Stimulated activated naive CD8-positive, alpha-beta T cell treated with anti-CD3 and anti-CD28 coated beads, Interleukin-15, amount 100 ng/mL, for 72 hours (primary cell): ENCODE data around the gene RARB.

Experiments used
- ATAC-seq: fragments of 150-1000 bp; cut with Tn5 transposase; 2 replicates; pipeline ENCODE4 v1.10.0; 2021; ENCODE audit warnings: mild to moderate bottlenecking, moderate library complexity
- DNase-seq, 2 donors: peaks; one replicate each; pipeline ENCODE4 v3.0.0; 2021 to 2022
- H3K27ac Mint-ChIP-seq, 2 donors: one replicate each; pipeline ENCODE4 v1.8.0; 2022; ENCODE audit warnings: mild to moderate bottlenecking in 2 of 2, mixed read lengths in 2 of 2, moderate library complexity in 2 of 2
- H3K27me3 Mint-ChIP-seq: one replicate; pipeline ENCODE4 v1.8.0; 2022; ENCODE audit warnings: mixed read lengths
- H3K4me1 Mint-ChIP-seq: one replicate; pipeline ENCODE4 v1.8.0; 2022; ENCODE audit warnings: mild to moderate bottlenecking, mixed read lengths
- H3K4me3 Mint-ChIP-seq, 2 donors: one replicate each; pipeline ENCODE4 v1.8.0; 2022; ENCODE audit warnings: mild to moderate bottlenecking in 2 of 2, mixed read lengths in 2 of 2, moderate library complexity in 1 of 2
- H3K9me3 Mint-ChIP-seq, 2 donors: one replicate each; pipeline ENCODE4 v1.8.0; 2022; ENCODE audit warnings: mixed read lengths in 2 of 2

Gene RARB

GRCh38 chr3:25552251-25552650, 124.2 kb downstream of the RARB start:
- H3K4me1 Mint-ChIP-seq = no peaks in the 10 kb centered on the region
- H3K27ac Mint-ChIP-seq = no peak overlapping the region
- peaks cover 0 to 7% of the 10 kb centered on the region in 2 donors for H3K9me3 Mint-ChIP-seq
- H3K27me3 Mint-ChIP-seq = no peaks in the 10 kb centered on the region
- no peak overlapping the region for H3K4me3 Mint-ChIP-seq
- ATAC-seq = no peak
- DNase-seq = no peak

- H3K4me3 Mint-ChIP-seq = no peak overlapping the region
- peaks cover 0 to 7% of the 10 kb centered on the region in 2 donors for H3K9me3 Mint-ChIP-seq
- ATAC-seq = no peak
- H3K27ac Mint-ChIP-seq = no peak overlapping the region
- H3K4me1 Mint-ChIP-seq = no peaks in the 10 kb centered on the region
- no peaks in the 10 kb centered on the region for H3K27me3 Mint-ChIP-seq
- no peak for DNase-seq
Measured at GRCh38 chr3:25554376-25554775, 126.3 kb downstream of the RARB start.

GRCh38 chr3:25555695-25556437, 127.8 kb downstream of the RARB start:
- DNase-seq (no peak), ATAC-seq (no peak)
- H3K4me1 Mint-ChIP-seq = no peaks in the 10 kb centered on the region
- H3K27me3 Mint-ChIP-seq = no peaks in the 10 kb centered on the region
- peaks cover 0 to 5% of the 10 kb centered on the region in 2 donors for H3K9me3 Mint-ChIP-seq
- no peak overlapping the region for H3K27ac Mint-ChIP-seq
- no peak overlapping the region for H3K4me3 Mint-ChIP-seq

GRCh38 chr3:25556447-25556846, 128.4 kb downstream of the RARB start:
- Mint-ChIP-seq H3K4me3 (no peak overlapping the region), H3K9me3 (no peaks in the 10 kb centered on the region), H3K27me3 (no peaks in the 10 kb centered on the region), H3K27ac (no peak overlapping the region), H3K4me1 (no peaks in the 10 kb centered on the region)
- ATAC-seq (no peak), DNase-seq (no peak)

- Mint-ChIP-seq H3K4me1 (no peaks in the 10 kb centered on the region), H3K27me3 (no peaks in the 10 kb centered on the region), H3K4me3 (no peak overlapping the region), H3K27ac (no peak overlapping the region), H3K9me3 (no peaks in the 10 kb centered on the region)
- DNase-seq (no peak), ATAC-seq (no peak)
Measured at GRCh38 chr3:25557694-25558093, 129.6 kb downstream of the RARB start.

- Mint-ChIP-seq H3K27ac (no peak overlapping the region), H3K4me3 (no peak overlapping the region), H3K9me3 (no peaks in the 10 kb centered on the region), H3K27me3 (no peaks in the 10 kb centered on the region), H3K4me1 (no peaks in the 10 kb centered on the region)
- ATAC-seq = no peak
- no peak for DNase-seq
Measured at GRCh38 chr3:25558121-25558520, 130.1 kb downstream of the RARB start.

GRCh38 chr3:25558796-25559195, 130.7 kb downstream of the RARB start:
- Mint-ChIP-seq H3K27me3 (no peaks in the 10 kb centered on the region), H3K9me3 (no peaks in the 10 kb centered on the region), H3K4me1 (no peaks in the 10 kb centered on the region), H3K27ac (no peak overlapping the region), H3K4me3 (no peak overlapping the region)
- DNase-seq (no peak), ATAC-seq (no peak)

GRCh38 chr3:25563601-25564000, 135.5 kb downstream of the RARB start:
- ATAC-seq (no peak), DNase-seq (no peak)
- Mint-ChIP-seq H3K9me3 (no peaks in the 10 kb centered on the region), H3K4me3 (no peak overlapping the region), H3K4me1 (no peaks in the 10 kb centered on the region), H3K27ac (no peak overlapping the region), H3K27me3 (no peaks in the 10 kb centered on the region)

- H3K27ac Mint-ChIP-seq = no peak overlapping the region
- no peak for DNase-seq
- no peaks in the 10 kb centered on the region for H3K4me1 Mint-ChIP-seq
- H3K9me3 Mint-ChIP-seq = no peaks in the 10 kb centered on the region
- no peak overlapping the region for H3K4me3 Mint-ChIP-seq
- no peak for ATAC-seq
- H3K27me3 Mint-ChIP-seq = no peaks in the 10 kb centered on the region
Measured at GRCh38 chr3:25564075-25564474, 136.0 kb downstream of the RARB start.

- no peaks in the 10 kb centered on the region for H3K9me3 Mint-ChIP-seq
- ATAC-seq (no peak), DNase-seq (no peak)
- no peak overlapping the region for H3K27ac Mint-ChIP-seq
- no peak overlapping the region for H3K4me3 Mint-ChIP-seq
- no peaks in the 10 kb centered on the region for H3K4me1 Mint-ChIP-seq
- H3K27me3 Mint-ChIP-seq = no peaks in the 10 kb centered on the region
Measured at GRCh38 chr3:25565807-25566206, 137.7 kb downstream of the RARB start.

GRCh38 chr3:25566358-25566920, 138.4 kb downstream of the RARB start:
- Mint-ChIP-seq H3K27ac (no peak overlapping the region), H3K4me3 (no peak overlapping the region), H3K9me3 (no peaks in the 10 kb centered on the region), H3K27me3 (no peaks in the 10 kb centered on the region), H3K4me1 (no peaks in the 10 kb centered on the region)
- DNase-seq = no peak
- no peak for ATAC-seq

- H3K27ac Mint-ChIP-seq = no peak overlapping the region
Measured at GRCh38 chr3:25567388-25567787, 139.3 kb downstream of the RARB start.

GRCh38 chr3:25567806-25568524, 139.9 kb downstream of the RARB start:
- H3K27me3 Mint-ChIP-seq = no peaks in the 10 kb centered on the region
- H3K27ac Mint-ChIP-seq = no peak overlapping the region
- DNase-seq (no peak), ATAC-seq (no peak)
- no peak overlapping the region for H3K4me3 Mint-ChIP-seq
- no peaks in the 10 kb centered on the region for H3K4me1 Mint-ChIP-seq
- no peaks in the 10 kb centered on the region for H3K9me3 Mint-ChIP-seq

More at GRCh38 chr3:25567388-25567787, 139.3 kb downstream of the RARB start:
- ATAC-seq (no peak), DNase-seq (no peak)
- no peaks in the 10 kb centered on the region for H3K4me1 Mint-ChIP-seq
- H3K27me3 Mint-ChIP-seq = no peaks in the 10 kb centered on the region
- H3K4me3 Mint-ChIP-seq = no peak overlapping the region
- no peaks in the 10 kb centered on the region for H3K9me3 Mint-ChIP-seq

GRCh38 chr3:25568525-25569078, 140.5 kb downstream of the RARB start:
- no peak overlapping the region for H3K27ac Mint-ChIP-seq
- ATAC-seq = no peak
- H3K4me3 Mint-ChIP-seq = no peak overlapping the region
- no peak for DNase-seq
- no peaks in the 10 kb centered on the region for H3K4me1 Mint-ChIP-seq
- H3K9me3 Mint-ChIP-seq = no peaks in the 10 kb centered on the region
- no peaks in the 10 kb centered on the region for H3K27me3 Mint-ChIP-seq

- Mint-ChIP-seq H3K27me3 (no peaks in the 10 kb centered on the region), H3K9me3 (no peaks in the 10 kb centered on the region), H3K4me1 (no peaks in the 10 kb centered on the region), H3K4me3 (no peak overlapping the region), H3K27ac (no peak overlapping the region)
- no peak for ATAC-seq
- DNase-seq = no peak
Measured at GRCh38 chr3:25571285-25571684, 143.2 kb downstream of the RARB start.

GRCh38 chr3:25572336-25572735, 144.3 kb downstream of the RARB start:
- Mint-ChIP-seq H3K27ac (no peak overlapping the region), H3K27me3 (peaks cover 7% of the 10 kb centered on the region), H3K4me1 (no peaks in the 10 kb centered on the region), H3K4me3 (no peak overlapping the region), H3K9me3 (no peaks in the 10 kb centered on the region)
- ATAC-seq (no peak), DNase-seq (no peak)
